Dendritic cell treated with granulocyte-macrophage colony-stimulating factor and Interleukin-4, amounts not matched to agents 40 ng/mL and 50 ng/mL, for 4 days (primary cell): Measurements from ENCODE around the gene ARSG.

ENCODE experiments used
- H3K27ac Mint-ChIP-seq: one replicate; pipeline ENCODE4 v1.8.0; 2022; ENCODE audit warnings: mild to moderate bottlenecking, mixed read lengths
- H3K27me3 Mint-ChIP-seq: one replicate; pipeline ENCODE4 v1.8.0; 2022; ENCODE audit warnings: mild to moderate bottlenecking, mixed read lengths
- H3K36me3 Mint-ChIP-seq: one replicate; pipeline ENCODE4 v1.8.0; 2022; ENCODE audit warnings: low read depth, mixed read lengths
- H3K4me1 Mint-ChIP-seq: one replicate; pipeline ENCODE4 v1.8.0; 2022; ENCODE audit warnings: low read depth, mixed read lengths
- H3K4me3 Mint-ChIP-seq: one replicate; pipeline ENCODE4 v1.8.0; 2022; ENCODE audit warnings: mild to moderate bottlenecking, moderate library complexity, mixed read lengths
- H3K9me3 Mint-ChIP-seq: one replicate; pipeline ENCODE4 v1.8.0; 2022; ENCODE audit warnings: mixed read lengths
- intact Hi-C: fragments of 100-400 bp; cut with micrococcal nuclease; formaldehyde crosslinking; loops from one replicate; pipeline ENCODE4 v1.15.0; 2022

The ARSG gene

GRCh38 chr17:68291836-68292688, 767 bp downstream of the ARSG start:
- peaks cover 33% of the 10 kb centered on the region for H3K36me3 Mint-ChIP-seq
- intact Hi-C loops: loop anchor here (5.0 kb wide), 1 partner anchor 55 kb away; no protein-coding TSS in a partner anchor
- peak overlapping the region; percentile 100 for H3K27ac Mint-ChIP-seq
- peaks cover 55% of the 10 kb centered on the region for H3K4me1 Mint-ChIP-seq
- H3K4me3 Mint-ChIP-seq: peak overlapping the region; percentile 98
- no peaks in the 10 kb centered on the region for H3K27me3 Mint-ChIP-seq
- no peaks in the 10 kb centered on the region for H3K9me3 Mint-ChIP-seq

GRCh38 chr17:68292689-68293040, 1.4 kb downstream of the ARSG start:
- Mint-ChIP-seq H3K27ac (peak overlapping the region; percentile 100), H3K4me1 (peaks cover 52% of the 10 kb centered on the region), H3K36me3 (peaks cover 28% of the 10 kb centered on the region), H3K4me3 (peak overlapping the region; percentile 98), H3K9me3 (no peaks in the 10 kb centered on the region), H3K27me3 (no peaks in the 10 kb centered on the region)
- intact Hi-C loops: loop anchor here (5.0 kb wide), 1 partner anchor 55 kb away; no protein-coding TSS in a partner anchor

GRCh38 chr17:68293490-68294195, 2.3 kb downstream of the ARSG start:
- Mint-ChIP-seq H3K9me3 (no peaks in the 10 kb centered on the region), H3K27ac (peak overlapping the region; percentile 56), H3K4me3 (no peak overlapping the region), H3K27me3 (no peaks in the 10 kb centered on the region), H3K36me3 (peaks cover 24% of the 10 kb centered on the region), H3K4me1 (peaks cover 46% of the 10 kb centered on the region)
- intact Hi-C loops: loop anchor here (5.0 kb wide), 1 partner anchor 54 kb away; no protein-coding TSS in a partner anchor

- H3K4me1 Mint-ChIP-seq: peaks cover 41% of the 10 kb centered on the region
Observed at GRCh38 chr17:68294196-68294555, 2.9 kb downstream of the ARSG start.

GRCh38 chr17:68294617-68295016, 3.3 kb downstream of the ARSG start:
- Mint-ChIP-seq H3K27ac (peak overlapping the region; percentile 56), H3K4me1 (peaks cover 41% of the 10 kb centered on the region), H3K9me3 (no peaks in the 10 kb centered on the region), H3K36me3 (peaks cover 24% of the 10 kb centered on the region), H3K4me3 (no peak overlapping the region), H3K27me3 (no peaks in the 10 kb centered on the region)
- intact Hi-C loops: loop anchor here (5.0 kb wide), 1 partner anchor 53 kb away; no protein-coding TSS in a partner anchor

More at GRCh38 chr17:68294196-68294555, 2.9 kb downstream of the ARSG start:
- H3K4me3 Mint-ChIP-seq: no peak overlapping the region
- no peaks in the 10 kb centered on the region for H3K27me3 Mint-ChIP-seq
- peak overlapping the region; percentile 56 for H3K27ac Mint-ChIP-seq
- H3K36me3 Mint-ChIP-seq: peaks cover 24% of the 10 kb centered on the region
- no peaks in the 10 kb centered on the region for H3K9me3 Mint-ChIP-seq
- intact Hi-C loops: loop anchor here (5.0 kb wide), 1 partner anchor 53 kb away; no protein-coding TSS in a partner anchor

GRCh38 chr17:68295086-68295485, 3.8 kb downstream of the ARSG start:
- Mint-ChIP-seq H3K9me3 (no peaks in the 10 kb centered on the region), H3K36me3 (peaks cover 22% of the 10 kb centered on the region), H3K4me3 (no peak overlapping the region), H3K4me1 (peaks cover 41% of the 10 kb centered on the region), H3K27me3 (no peaks in the 10 kb centered on the region), H3K27ac (peak overlapping the region; percentile 56)
- intact Hi-C loops: no loop called here

GRCh38 chr17:68296217-68297191, 5.2 kb downstream of the ARSG start:
- H3K4me1 Mint-ChIP-seq: peaks cover 42% of the 10 kb centered on the region
- H3K4me3 Mint-ChIP-seq: no peak overlapping the region
- H3K27ac Mint-ChIP-seq: peak overlapping the region; percentile 76
- no peaks in the 10 kb centered on the region for H3K9me3 Mint-ChIP-seq
- peaks cover 11% of the 10 kb centered on the region for H3K36me3 Mint-ChIP-seq
- no peaks in the 10 kb centered on the region for H3K27me3 Mint-ChIP-seq
- intact Hi-C loops: no loop called here

GRCh38 chr17:68297195-68297594, 5.9 kb downstream of the ARSG start:
- peak overlapping the region; percentile 76 for H3K27ac Mint-ChIP-seq
- no peak overlapping the region for H3K4me3 Mint-ChIP-seq
- H3K27me3 Mint-ChIP-seq: no peaks in the 10 kb centered on the region
- H3K36me3 Mint-ChIP-seq: peaks cover 6% of the 10 kb centered on the region
- peaks cover 45% of the 10 kb centered on the region for H3K4me1 Mint-ChIP-seq
- intact Hi-C loops: no loop called here
- no peaks in the 10 kb centered on the region for H3K9me3 Mint-ChIP-seq

- peak overlapping the region; percentile 76 for H3K27ac Mint-ChIP-seq
Observed at GRCh38 chr17:68298601-68299000, 7.3 kb downstream of the ARSG start.

GRCh38 chr17:68299817-68300216, 8.5 kb downstream of the ARSG start:
- Mint-ChIP-seq H3K4me3 (no peak overlapping the region), H3K36me3 (peaks cover 5% of the 10 kb centered on the region), H3K9me3 (no peaks in the 10 kb centered on the region), H3K27me3 (no peaks in the 10 kb centered on the region), H3K4me1 (peaks cover 38% of the 10 kb centered on the region), H3K27ac (no peak overlapping the region)
- intact Hi-C loops: no loop called here

More at GRCh38 chr17:68298601-68299000, 7.3 kb downstream of the ARSG start:
- intact Hi-C loops: no loop called here
- no peaks in the 10 kb centered on the region for H3K9me3 Mint-ChIP-seq
- H3K4me1 Mint-ChIP-seq: peaks cover 45% of the 10 kb centered on the region
- H3K4me3 Mint-ChIP-seq: no peak overlapping the region
- H3K36me3 Mint-ChIP-seq: peaks cover 5% of the 10 kb centered on the region
- H3K27me3 Mint-ChIP-seq: no peaks in the 10 kb centered on the region

- Mint-ChIP-seq H3K27me3 (no peaks in the 10 kb centered on the region), H3K36me3 (peaks cover 3% of the 10 kb centered on the region), H3K4me3 (no peak overlapping the region), H3K4me1 (peaks cover 33% of the 10 kb centered on the region), H3K27ac (peak overlapping the region; percentile 16), H3K9me3 (no peaks in the 10 kb centered on the region)
- intact Hi-C loops: no loop called here
Observed at GRCh38 chr17:68301438-68301959, 10.2 kb downstream of the ARSG start.

- Mint-ChIP-seq H3K27me3 (no peaks in the 10 kb centered on the region), H3K36me3 (peaks cover 2% of the 10 kb centered on the region), H3K4me1 (peaks cover 27% of the 10 kb centered on the region), H3K4me3 (no peak overlapping the region), H3K9me3 (no peaks in the 10 kb centered on the region), H3K27ac (peak overlapping the region; percentile 16)
- intact Hi-C loops: no loop called here
Observed at GRCh38 chr17:68302066-68302564, 10.8 kb downstream of the ARSG start.

- H3K4me3 Mint-ChIP-seq: no peak overlapping the region
- H3K36me3 Mint-ChIP-seq: peaks cover 8% of the 10 kb centered on the region
- intact Hi-C loops: no loop called here
- H3K27me3 Mint-ChIP-seq: no peaks in the 10 kb centered on the region
- peak overlapping the region; percentile 16 for H3K27ac Mint-ChIP-seq
- H3K4me1 Mint-ChIP-seq: peaks cover 30% of the 10 kb centered on the region
- H3K9me3 Mint-ChIP-seq: no peaks in the 10 kb centered on the region
Observed at GRCh38 chr17:68302666-68303065, 11.4 kb downstream of the ARSG start.
